Adrenal gland (tissue), 5 donors: Measurements from ENCODE around the gene SLC46A3.

Experiments used
- POLR2A ChIP-seq, 2 donors: fragments of 450-650 bp; IDR thresholded peaks; one replicate each; pipeline ENCODE4 v1.6.1; 2017; ENCODE audit warnings: antibody characterized with exemption in 2 of 2, mild to moderate bottlenecking in 2 of 2, moderate library complexity in 1 of 2
- TF ChIP-seq, protein P1 (sequence below), 6 experiments: fragments of 450-650 bp in 4 of 6; fragments of 200-600 bp in 2 of 6; sonication (generic) in 1 of 6; IDR thresholded peaks; 1 replicate in 5 of 6; 2 replicates in 1 of 6; pipeline versions ENCODE4 v1.5.1 to v1.8.0; 2016 to 2021; ENCODE audit warnings: antibody characterized with exemption in 6 of 6, mild to moderate bottlenecking in 2 of 6, moderate library complexity in 1 of 6
- donor health status: DM: no; HTN: no; CAD: no.

DNA sequence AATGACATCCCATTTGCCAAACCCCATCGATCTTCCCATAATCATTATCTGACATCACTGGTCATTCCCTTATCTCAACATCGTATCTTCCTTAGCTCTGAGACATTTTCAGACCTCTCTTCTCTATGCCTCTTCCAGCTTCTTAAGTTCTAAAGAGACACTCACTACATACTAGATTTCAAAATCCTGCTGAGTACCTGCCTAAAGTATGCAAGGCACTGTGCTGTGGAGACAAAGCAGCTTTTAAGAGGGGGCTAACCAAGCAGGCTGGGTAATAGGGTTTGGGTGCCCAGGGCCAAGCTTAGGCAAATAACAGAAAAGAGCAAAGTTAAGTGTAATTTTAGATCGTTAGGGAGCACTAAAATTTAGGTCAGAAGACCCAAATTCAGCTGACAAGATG is 63.2 kb downstream of the SLC46A3 start:
- TF ChIP-seq, protein P1, sequence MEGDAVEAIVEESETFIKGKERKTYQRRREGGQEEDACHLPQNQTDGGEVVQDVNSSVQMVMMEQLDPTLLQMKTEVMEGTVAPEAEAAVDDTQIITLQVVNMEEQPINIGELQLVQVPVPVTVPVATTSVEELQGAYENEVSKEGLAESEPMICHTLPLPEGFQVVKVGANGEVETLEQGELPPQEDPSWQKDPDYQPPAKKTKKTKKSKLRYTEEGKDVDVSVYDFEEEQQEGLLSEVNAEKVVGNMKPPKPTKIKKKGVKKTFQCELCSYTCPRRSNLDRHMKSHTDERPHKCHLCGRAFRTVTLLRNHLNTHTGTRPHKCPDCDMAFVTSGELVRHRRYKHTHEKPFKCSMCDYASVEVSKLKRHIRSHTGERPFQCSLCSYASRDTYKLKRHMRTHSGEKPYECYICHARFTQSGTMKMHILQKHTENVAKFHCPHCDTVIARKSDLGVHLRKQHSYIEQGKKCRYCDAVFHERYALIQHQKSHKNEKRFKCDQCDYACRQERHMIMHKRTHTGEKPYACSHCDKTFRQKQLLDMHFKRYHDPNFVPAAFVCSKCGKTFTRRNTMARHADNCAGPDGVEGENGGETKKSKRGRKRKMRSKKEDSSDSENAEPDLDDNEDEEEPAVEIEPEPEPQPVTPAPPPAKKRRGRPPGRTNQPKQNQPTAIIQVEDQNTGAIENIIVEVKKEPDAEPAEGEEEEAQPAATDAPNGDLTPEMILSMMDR (IDR thresholded peaks at IDR 0.05), result no peak
- TF ChIP-seq POLR2A (IDR thresholded peaks at IDR 0.05), result no peak
